Thyroid gland (tissue), 4 donors: Measurements from ENCODE around the gene ERCC1. TPM values are rescaled to one million over a fixed set of nuclear protein-coding genes. Genes with fewer than 3 reads are reported as not detected.

ENCODE experiments used
- DNase-seq, 2 donors: peaks; one replicate each; pipeline ENCODE4 v3.0.0-alpha.2; 2019
- H3K27ac ChIP-seq, 3 donors: fragments of 200-600 bp; sonication (generic); 1 replicate in 2 of 3; 2 replicates in 1 of 3; pipeline ENCODE4 v1.5.1; 2016 to 2019; ENCODE audit warnings: mild to moderate bottlenecking in 1 of 3, moderate library complexity in 1 of 3
- H3K27me3 ChIP-seq: fragments of 200-600 bp; sonication (generic); one replicate; pipeline ENCODE4 v1.5.1; 2019
- H3K36me3 ChIP-seq, 2 donors: fragments of 200-600 bp; sonication (generic); one replicate each; pipeline ENCODE4 v1.5.1; 2016 to 2019
- H3K4me1 ChIP-seq, 2 donors: fragments of 200-600 bp; sonication (generic); one replicate each; pipeline ENCODE4 v1.5.1; 2017 to 2019
- H3K4me3 ChIP-seq, 3 donors: fragments of 200-600 bp; sonication (generic); replicated peaks in 1 of 3; 1 replicate in 2 of 3; 2 replicates in 1 of 3; pipeline ENCODE4 v1.5.1; 2016; ENCODE audit warnings: mild to moderate bottlenecking in 1 of 3
- H3K9me3 ChIP-seq: fragments of 200-600 bp; sonication (generic); one replicate; pipeline ENCODE4 v1.5.1; 2017
- POLR2A ChIP-seq, 2 donors: fragments of 450-650 bp; IDR thresholded peaks; one replicate each; pipeline ENCODE4 v1.6.1; 2017; ENCODE audit warnings: antibody characterized with exemption in 2 of 2, mild to moderate bottlenecking in 2 of 2, moderate library complexity in 1 of 2
- WGBS, 2 donors: methylation state at CpG; one replicate each; pipeline ENCODE4 v1.1.5; 2017; 5-methylcytosine and 5-hydroxymethylcytosine counted together
- intact Hi-C: fragments of 100-400 bp; cut with DNase I; formaldehyde crosslinking; loops from one replicate; pipeline ENCODE4 v1.15.1; 2023
- microRNA-seq: library from miRNA; unstranded; fragments of <30 nt; microRNA quantifications from one replicate; pipeline ENCODE4, GENCODE V29; 2016
- small RNA-seq: library from RNA; depleted of rRNA; stranded (forward); fragments of <200 nt; gene quantifications from one replicate; pipeline ENCODE3, GENCODE V24; 2016
- total RNA-seq, 4 donors: library from RNA; depleted of rRNA; stranded (reverse); fragments of >200 nt; gene quantifications; one replicate each; pipeline ENCODE4 v1.2.3, GENCODE V29; 2016
- TF ChIP-seq, protein P1 (sequence below), 6 experiments: fragments of 200-600 bp in 3 of 6; fragments of 450-650 bp in 3 of 6; sonication (generic) in 3 of 6; IDR thresholded peaks; one replicate each; pipeline ENCODE4 v1.5.1; 2016 to 2019; ENCODE audit warnings: antibody characterized with exemption in 6 of 6, mild to moderate bottlenecking in 2 of 6, inconsistent platforms in 1 of 6, moderate library complexity in 1 of 6

Gene ERCC1
- total RNA-seq, 4 donors from 2014 or later: 89.1 to 157 (median 113) TPM

DNA sequence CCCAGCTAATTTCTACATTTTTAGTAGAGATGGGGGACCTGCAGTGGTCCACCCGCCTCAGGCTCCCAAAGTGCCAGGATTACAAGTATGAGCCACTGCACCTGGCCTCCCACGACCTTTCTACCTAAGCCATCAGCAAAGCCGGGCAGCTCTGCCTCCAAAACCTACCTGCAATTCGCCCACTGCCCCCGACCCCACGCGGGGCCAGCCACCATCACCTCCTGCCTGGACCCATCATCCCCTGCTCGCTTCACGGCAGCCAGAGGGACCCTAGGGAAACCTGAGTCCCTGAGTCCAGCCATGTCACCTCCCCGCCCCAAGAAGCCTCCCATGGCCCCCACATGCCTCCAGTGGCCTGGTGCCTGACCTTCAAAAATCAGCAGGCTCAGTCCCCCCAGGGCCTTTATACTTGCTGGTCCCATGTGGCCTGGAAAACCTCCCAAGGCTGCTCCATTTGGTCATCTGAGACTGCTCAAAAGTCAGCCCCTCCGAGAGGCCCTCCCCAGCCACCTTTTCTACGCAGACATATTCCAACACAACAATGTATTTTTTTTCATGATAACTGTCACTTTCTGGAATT is 65.4 kb downstream of the ERCC1 start:
- WGBS, 2 donors: 94 to 96% methylated on average over 4 to 12 of the region's 12 CpGs
- intact Hi-C loops: no loop called here
- Histone ChIP-seq H3K36me3 (no peaks in the 10 kb centered on the region), H3K9me3 (no peaks in the 10 kb centered on the region), H3K27ac (no peak overlapping the region), H3K4me3 (no peak overlapping the region), H3K27me3 (no peaks in the 10 kb centered on the region), H3K4me1 (no peaks in the 10 kb centered on the region)
- TF ChIP-seq, protein P1, sequence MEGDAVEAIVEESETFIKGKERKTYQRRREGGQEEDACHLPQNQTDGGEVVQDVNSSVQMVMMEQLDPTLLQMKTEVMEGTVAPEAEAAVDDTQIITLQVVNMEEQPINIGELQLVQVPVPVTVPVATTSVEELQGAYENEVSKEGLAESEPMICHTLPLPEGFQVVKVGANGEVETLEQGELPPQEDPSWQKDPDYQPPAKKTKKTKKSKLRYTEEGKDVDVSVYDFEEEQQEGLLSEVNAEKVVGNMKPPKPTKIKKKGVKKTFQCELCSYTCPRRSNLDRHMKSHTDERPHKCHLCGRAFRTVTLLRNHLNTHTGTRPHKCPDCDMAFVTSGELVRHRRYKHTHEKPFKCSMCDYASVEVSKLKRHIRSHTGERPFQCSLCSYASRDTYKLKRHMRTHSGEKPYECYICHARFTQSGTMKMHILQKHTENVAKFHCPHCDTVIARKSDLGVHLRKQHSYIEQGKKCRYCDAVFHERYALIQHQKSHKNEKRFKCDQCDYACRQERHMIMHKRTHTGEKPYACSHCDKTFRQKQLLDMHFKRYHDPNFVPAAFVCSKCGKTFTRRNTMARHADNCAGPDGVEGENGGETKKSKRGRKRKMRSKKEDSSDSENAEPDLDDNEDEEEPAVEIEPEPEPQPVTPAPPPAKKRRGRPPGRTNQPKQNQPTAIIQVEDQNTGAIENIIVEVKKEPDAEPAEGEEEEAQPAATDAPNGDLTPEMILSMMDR (IDR thresholded peaks at IDR 0.05): no peak
- no peak for DNase-seq

DNA sequence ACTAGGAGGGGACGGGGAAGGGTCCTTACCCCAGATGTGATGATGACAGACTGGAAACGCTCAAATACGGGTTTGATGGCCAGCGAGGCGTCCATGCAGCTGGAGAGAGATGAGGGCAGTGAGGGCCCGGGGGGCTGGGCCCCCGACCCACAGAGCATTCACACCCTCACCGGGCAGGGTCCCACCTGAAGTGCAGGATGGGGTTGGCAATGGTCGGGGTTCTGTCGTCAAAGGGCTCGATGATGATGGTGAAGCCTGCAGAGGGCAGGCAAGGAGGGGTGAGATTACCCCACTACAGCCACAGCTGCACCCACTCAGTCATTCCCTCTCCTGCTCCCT is 66.3 kb downstream of the ERCC1 start:
- no peaks in the 10 kb centered on the region for H3K4me1 ChIP-seq
- WGBS, 2 donors: 88 to 95% methylated on average over 11 of the region's 11 CpGs
- no peak overlapping the region for H3K27ac ChIP-seq
- intact Hi-C loops: no loop called here
- no peak for TF ChIP-seq POLR2A (IDR thresholded peaks at IDR 0.05)
- TF ChIP-seq, protein P1 (IDR thresholded peaks at IDR 0.05): no peak
- H3K9me3 ChIP-seq: no peaks in the 10 kb centered on the region
- H3K4me3 ChIP-seq: no peak overlapping the region
- H3K27me3 ChIP-seq: no peaks in the 10 kb centered on the region
- no peaks in the 10 kb centered on the region for H3K36me3 ChIP-seq
- no peak for DNase-seq

Small RNA genes within 50 kb of the gene (microRNA-seq; reads per million reads assigned to microRNA genes)
- not detected for gene MIR6088

Small RNA genes within 50 kb of the gene (small RNA-seq; reads per million reads assigned to genes)
- gene MIR6088: not detected

Other genes with a start within 250 kb of the ERCC1 start
- 10 to 100 TPM; 25.0 to 53.3 (median 38.8) TPM for gene TRAPPC6A, start 245.7 kb downstream of the ERCC1 start, total RNA-seq
- 10 to 100 TPM in 3 of 4 donors, 1 to 10 TPM in 1; 9.1 to 15.4 (median 11.9) TPM for gene BLOC1S3, start 245.1 kb downstream of the ERCC1 start, total RNA-seq
- gene EXOC3L2, start 178.5 kb downstream of the ERCC1 start, total RNA-seq: 10 to 100 TPM in 2 of 4 donors, 1 to 10 TPM in 2; 2.1 to 17.2 (median 11.4) TPM
- gene MARK4, start 172.6 kb downstream of the ERCC1 start, total RNA-seq: 10 to 100 TPM; 18.5 to 25.1 (median 22.1) TPM
- under 1 TPM in 1 of 4 donors, not detected in 3; 0.27 TPM for gene CKM, start 101.0 kb downstream of the ERCC1 start, total RNA-seq
- gene KLC3, start 83.2 kb downstream of the ERCC1 start, total RNA-seq: 1 to 10 TPM in 1 of 4 donors, under 1 TPM in 3; 0.45 to 1.2 (median 0.83) TPM
- gene ERCC2, start 53.3 kb downstream of the ERCC1 start, total RNA-seq: 10 to 100 TPM in 3 of 4 donors, 1 to 10 TPM in 1; 9.4 to 19.2 (median 15.9) TPM
- gene PPP1R13L, start 18.8 kb downstream of the ERCC1 start, total RNA-seq: 10 to 100 TPM; 11.9 to 64.2 (median 35.8) TPM
- gene POLR1G, start 17.3 kb downstream of the ERCC1 start, total RNA-seq: 1 to 10 TPM; 1.3 to 9.1 (median 4.2) TPM
- gene FOSB, start 44.1 kb upstream of the ERCC1 start, total RNA-seq: 1 to 10 TPM; 1.6 to 3.3 (median 2.4) TPM
- 1 to 10 TPM; 1.8 to 7.3 (median 4.6) TPM for gene RTN2, start 73.1 kb upstream of the ERCC1 start, total RNA-seq
- 1 to 10 TPM in 1 of 4 donors, under 1 TPM in 1, not detected in 2; 0.73 to 1.1 TPM for gene PPM1N, start 74.5 kb upstream of the ERCC1 start, total RNA-seq
- 10 to 100 TPM; 34.3 to 50.8 (median 45.1) TPM for gene VASP, start 83.6 kb upstream of the ERCC1 start, total RNA-seq
- gene OPA3, start 160.9 kb upstream of the ERCC1 start, total RNA-seq: 10 to 100 TPM in 3 of 4 donors, 1 to 10 TPM in 1; 5.4 to 30.8 (median 17.0) TPM
- 1 to 10 TPM; 3.6 to 9.4 (median 5.6) TPM for gene GPR4, start 178.3 kb upstream of the ERCC1 start, total RNA-seq
- gene EML2, start 215.5 kb upstream of the ERCC1 start, total RNA-seq: 100 to 1,000 TPM in 1 of 4 donors, 10 to 100 TPM in 3; 33.1 to 148 (median 36.8) TPM
- gene GIPR, start 244.3 kb upstream of the ERCC1 start, total RNA-seq: 1 to 10 TPM in 3 of 4 donors, under 1 TPM in 1; 0.45 to 1.5 (median 1.2) TPM